Uterus (tissue), 4 donors: ENCODE data around the gene PPIP5K2. TPM values are rescaled to one million over a fixed set of nuclear protein-coding genes. Genes with fewer than 3 reads are reported as not detected.

Experiments
- DNase-seq, 2 donors: peaks; one replicate each; pipeline ENCODE4 v3.0.0-alpha.2; 2019 to 2020
- H3K27ac ChIP-seq, 2 donors: fragments of 200-600 bp; sonication (generic); 1 replicate in 1 of 2; 2 replicates in 1 of 2; pipeline ENCODE4 v1.5.1; 2016 to 2018
- H3K27me3 ChIP-seq, 2 donors: fragments of 200-600 bp; sonication (generic); one replicate each; pipeline ENCODE4 v1.5.1; 2018 to 2019; ENCODE audit warnings: control low read depth in 1 of 2
- H3K36me3 ChIP-seq, 2 donors: fragments of 200-600 bp; sonication (generic); one replicate each; pipeline ENCODE4 v1.5.1; 2019; ENCODE audit warnings: control low read depth in 1 of 2
- H3K4me1 ChIP-seq, 2 donors: fragments of 200-600 bp; sonication (generic); one replicate each; pipeline ENCODE4 v1.5.1; 2018 to 2019; ENCODE audit warnings: control low read depth in 1 of 2
- H3K4me3 ChIP-seq, 2 donors: fragments of 200-600 bp; sonication (generic); 1 replicate in 1 of 2; 2 replicates in 1 of 2; pipeline ENCODE4 v1.5.1; 2018 to 2019; ENCODE audit warnings: mild to moderate bottlenecking in 1 of 2
- H3K9me3 ChIP-seq, 2 donors: fragments of 200-600 bp; sonication (generic); one replicate each; pipeline ENCODE4 v1.5.1; 2019; ENCODE audit warnings: control low read depth in 1 of 2
- CTCF ChIP-seq, 4 experiments: fragments of 200-600 bp in 2 of 4; fragments of 450-650 bp in 2 of 4; sonication (generic) in 2 of 4; IDR thresholded peaks; one replicate each; pipeline ENCODE4 v1.5.1; 2016 to 2019; ENCODE audit warnings: antibody characterized with exemption in 4 of 4, mild to moderate bottlenecking in 2 of 4, moderate library complexity in 1 of 4
- POLR2A ChIP-seq, 2 donors: fragments of 450-650 bp; IDR thresholded peaks; one replicate each; pipeline ENCODE4 v1.6.1; 2016; ENCODE audit warnings: antibody characterized with exemption in 2 of 2, mild to moderate bottlenecking in 1 of 2, moderate library complexity in 1 of 2
- intact Hi-C: fragments of 100-400 bp; cut with DNase I; formaldehyde crosslinking; loops from one replicate; pipeline ENCODE4 v1.15.1; 2023; ENCODE audit warnings: low total_unique reads
- total RNA-seq, 4 donors: library from RNA; depleted of rRNA in 3 of 4; stranded (reverse); fragments of >200 nt in 3 of 4; gene quantifications; one replicate each; pipeline versions ENCODE4 v1.1.0 to v1.2.4, GENCODE V29; 2014 to 2023
- donor health status: DM: yes; HTN: yes; CAD: no.

Gene PPIP5K2
- total RNA-seq, 4 donors from 2014 or later = 31.5 to 120 (median 61.8) TPM

GRCh38 chr5:103237778-103238177, 117.7 kb downstream of the PPIP5K2 start:
- H3K4me1 ChIP-seq = no peaks in the 10 kb centered on the region
- no peak overlapping the region for H3K4me3 ChIP-seq
- H3K9me3 ChIP-seq = no peaks in the 10 kb centered on the region
- TF ChIP-seq POLR2A (IDR thresholded peaks at IDR 0.05) = no peak
- TF ChIP-seq CTCF (IDR thresholded peaks at IDR 0.05) = no peak
- H3K27me3 ChIP-seq = peaks cover 0 to 3% of the 10 kb centered on the region in 2 donors
- DNase-seq = no peak
- no peak overlapping the region for H3K27ac ChIP-seq
- intact Hi-C loops = no loop called here
- no peaks in the 10 kb centered on the region for H3K36me3 ChIP-seq

GRCh38 chr5:103243665-103244064, 123.6 kb downstream of the PPIP5K2 start:
- no peaks in the 10 kb centered on the region for H3K9me3 ChIP-seq
- no peak for DNase-seq
- H3K4me3 ChIP-seq = no peak overlapping the region
- intact Hi-C loops = no loop called here
- H3K4me1 ChIP-seq = no peaks in the 10 kb centered on the region
- peaks cover 0 to 3% of the 10 kb centered on the region in 2 donors for H3K27me3 ChIP-seq
- TF ChIP-seq POLR2A (IDR thresholded peaks at IDR 0.05) = no peak
- no peak for TF ChIP-seq CTCF (IDR thresholded peaks at IDR 0.05)
- H3K27ac ChIP-seq = no peak overlapping the region
- no peaks in the 10 kb centered on the region for H3K36me3 ChIP-seq

DNA sequence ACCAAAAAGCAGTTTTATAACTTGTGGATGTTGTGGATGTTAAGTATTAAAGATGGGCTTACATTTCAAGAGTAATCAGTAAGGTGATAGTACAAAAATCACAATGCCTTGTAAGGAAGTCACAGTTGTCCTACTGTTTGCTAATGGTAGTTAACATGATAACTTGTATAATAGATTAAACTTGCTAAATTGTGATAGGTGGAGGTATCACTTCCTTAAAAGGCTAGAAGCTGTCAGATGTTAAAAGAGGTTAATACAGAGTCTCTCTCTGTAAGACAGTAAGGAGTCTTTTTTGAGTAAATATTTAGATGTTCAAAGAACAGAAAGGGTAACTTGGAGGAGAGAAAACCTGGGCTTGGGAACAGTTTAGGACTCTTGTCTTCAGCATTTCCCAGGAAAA, 124.3 kb downstream of the PPIP5K2 start:
- TF ChIP-seq CTCF (IDR thresholded peaks at IDR 0.05) (no peak), POLR2A (IDR thresholded peaks at IDR 0.05) (no peak)
- Histone ChIP-seq H3K9me3 (no peaks in the 10 kb centered on the region), H3K4me3 (no peak overlapping the region), H3K27me3 (peaks cover 0 to under 1% of the 10 kb centered on the region in 2 donors), H3K4me1 (no peaks in the 10 kb centered on the region), H3K27ac (no peak overlapping the region), H3K36me3 (no peaks in the 10 kb centered on the region)
- intact Hi-C loops = no loop called here
- no peak for DNase-seq

DNA sequence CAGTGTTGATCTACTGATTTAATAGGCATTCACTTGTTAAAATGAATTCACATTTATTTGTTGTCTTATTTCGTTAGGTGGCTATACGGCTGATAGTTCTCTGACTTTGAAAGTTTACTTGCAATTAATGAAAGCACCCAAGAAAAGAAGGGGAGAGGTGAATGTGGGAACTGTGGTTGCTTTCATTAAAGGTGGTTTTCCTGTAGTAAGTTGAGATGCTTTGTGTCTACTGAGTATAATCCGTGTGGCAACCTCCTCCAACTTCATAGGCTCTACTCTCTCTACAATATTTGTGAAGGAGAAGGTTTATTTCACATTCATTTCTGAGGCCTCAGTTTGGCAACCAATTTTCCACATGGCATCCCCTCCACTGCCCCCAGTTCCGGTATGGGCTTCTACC, 125.7 kb downstream of the PPIP5K2 start:
- H3K36me3 ChIP-seq = no peaks in the 10 kb centered on the region
- H3K27ac ChIP-seq = no peak overlapping the region
- H3K27me3 ChIP-seq = no peaks in the 10 kb centered on the region
- intact Hi-C loops = no loop called here
- H3K4me1 ChIP-seq = no peaks in the 10 kb centered on the region
- DNase-seq = no peak
- H3K9me3 ChIP-seq = no peaks in the 10 kb centered on the region
- TF ChIP-seq POLR2A (IDR thresholded peaks at IDR 0.05) (no peak), CTCF (IDR thresholded peaks at IDR 0.05) (no peak)
- H3K4me3 ChIP-seq = no peak overlapping the region

DNA sequence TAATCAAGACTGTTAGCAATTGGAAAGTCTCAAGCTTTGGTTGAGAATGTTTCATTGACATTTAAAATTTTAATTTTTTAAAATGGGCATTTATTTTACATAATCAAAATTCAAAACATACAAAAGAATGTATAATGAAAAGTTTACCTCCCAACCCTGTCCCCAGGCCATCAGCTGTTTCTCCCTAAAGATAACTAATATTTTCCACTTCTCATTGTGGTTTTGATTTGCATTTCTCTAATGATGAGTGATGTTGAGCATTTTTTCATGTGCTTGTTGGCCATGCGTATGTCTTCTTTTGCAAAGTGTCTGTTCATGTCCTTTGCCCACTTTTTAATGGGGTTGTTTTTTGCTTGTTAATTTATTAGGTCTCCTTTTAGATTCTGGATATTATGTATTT, 127.0 kb downstream of the PPIP5K2 start:
- intact Hi-C loops = no loop called here
- TF ChIP-seq POLR2A (IDR thresholded peaks at IDR 0.05) (no peak), CTCF (IDR thresholded peaks at IDR 0.05) (no peak)
- Histone ChIP-seq H3K27me3 (no peaks in the 10 kb centered on the region), H3K27ac (no peak overlapping the region), H3K9me3 (no peaks in the 10 kb centered on the region), H3K36me3 (no peaks in the 10 kb centered on the region), H3K4me1 (no peaks in the 10 kb centered on the region), H3K4me3 (no peak overlapping the region)
- no peak for DNase-seq
